D721Med (cell line): ENCODE measurements around the gene A1BG.

Experiments
- DNase-seq: peaks from one replicate; pipeline ENCODE4 v3.0.0; 2011; ENCODE audit warnings: low spot score; ENCODE audit not compliant: insufficient read length
- FAIRE-seq: peaks from 2 replicates; lab custom pipeline; 2011; peaks lifted over from hg19 to GRCh38; lab: Jason Lieb, UNC
- CTCF ChIP-seq: IDR thresholded peaks from 2 replicates; pipeline ENCODE4 v1.5.1; 2012; ENCODE audit warnings: mild to moderate bottlenecking, control low read depth; ENCODE audit not compliant: insufficient read depth; ENCODE audit errors: missing control alignments

The A1BG gene

GRCh38 chr19:58296104-58296503 is 57.2 kb downstream of the A1BG start:
- no peak for FAIRE-seq
- no peak for DNase-seq
- TF ChIP-seq CTCF, result no peak
